Measurements from ENCODE around the gene MED4. TPM values are rescaled to one million over a fixed set of nuclear protein-coding genes. Genes with fewer than 3 reads are reported as not detected.

Gene MED4
- total and polyA plus RNA-seq, 2 donors (not counting 1 experiment from before 2014, with no cell fraction given): 15.4 to 50.1 TPM

GRCh38 chr13:48110132-48110868, 15.4 kb upstream of the MED4 start:
- H3K4me3 Mint-ChIP-seq: no peak overlapping the region
- H3K27ac Mint-ChIP-seq: no peak overlapping the region
- Histone ChIP-seq H3K36me3 (replicated peaks in 1 of 2; ENCODE audit: control extremely low read depth in 1 of 2, control insufficient read depth in 1 of 2, extremely low read depth in 1 of 2, insufficient read depth in 2 of 2, low read length in 1 of 2) (no peaks in the 10 kb centered on the region), H3K4me1 (ENCODE audit: control insufficient read depth in 2 of 2, insufficient read depth in 2 of 2, low read length in 2 of 2) (no peaks in the 10 kb centered on the region), H2AFZ (ENCODE audit: insufficient read depth, low read depth, low read length, poor library complexity, severe bottlenecking) (no peak overlapping the region), H4K20me1 (ENCODE audit: control insufficient read depth, insufficient read depth, low read length, poor library complexity, severe bottlenecking) (no peaks in the 10 kb centered on the region), H3K27me3 (replicated peaks in 1 of 4; ENCODE audit: control extremely low read depth in 1 of 4, control insufficient read depth in 3 of 4, insufficient read depth in 4 of 4, low read length in 3 of 4) (peaks cover 0 to 7% (median 0%) of the 10 kb centered on the region in 4 experiments), H3K4me2 (replicated peaks; ENCODE audit: low read depth, low read length, poor library complexity, severe bottlenecking) (no peak overlapping the region), H3K27ac (ENCODE audit: low read length in 2 of 2) (no peak overlapping the region), H3K9ac (ENCODE audit: low read length) (no peak overlapping the region), H3K4me3 (ENCODE audit: control extremely low read depth in 1 of 5, extremely low read depth in 1 of 5, insufficient read depth in 1 of 5, low read depth in 2 of 5, low read length in 4 of 5) (no peak overlapping the region), H3K9me3 (ENCODE audit: control extremely low read depth in 1 of 3, control insufficient read depth in 2 of 3, insufficient read depth in 1 of 3, low read length in 2 of 3) (no peaks in the 10 kb centered on the region), H3K79me2 (ENCODE audit: control insufficient read depth, insufficient read depth, low read length) (no peaks in the 10 kb centered on the region)
- DNase-seq: no peak
- H3K4me1 Mint-ChIP-seq: no peaks in the 10 kb centered on the region
- 69% methylated on average over 3 of the region's 3 CpGs for WGBS (ENCODE audit: insufficient coverage)
- intact Hi-C loops (cut with micrococcal nuclease): no loop called here
- POLR2A ChIA-PET: no interaction called here
- peaks cover 39% of the 10 kb centered on the region for H3K27me3 Mint-ChIP-seq
- no peaks in the 10 kb centered on the region for H3K9me3 Mint-ChIP-seq (ENCODE audit: insufficient read depth)
- no peak for ATAC-seq (ENCODE audit: low read depth)
- no peak for TF ChIP-seq EZH2 (IDR thresholded peaks at IDR 0.05; ENCODE audit: borderline replicate concordance, insufficient read depth, low read depth, low read length, poor library complexity, severe bottlenecking)
- CTCF ChIA-PET: no interaction called here

DNA sequence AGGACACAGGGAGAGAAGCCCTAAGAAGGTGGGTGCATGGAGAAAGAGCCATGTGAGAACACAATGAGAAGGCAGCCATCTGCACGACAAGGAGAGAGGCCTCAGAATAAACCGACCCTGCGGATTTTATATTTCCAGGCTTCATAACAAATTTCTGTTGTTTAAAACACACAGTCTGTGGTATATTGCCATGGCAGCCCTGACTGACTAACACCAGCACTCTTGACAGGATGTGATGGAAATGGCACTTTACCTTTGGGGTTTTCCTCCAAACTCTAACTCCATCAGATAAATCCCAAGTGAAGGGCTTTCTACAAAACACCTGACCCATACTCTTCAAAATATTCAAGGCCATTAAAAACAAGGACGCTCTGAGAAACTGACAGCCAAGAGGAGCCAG, 13.2 kb upstream of the MED4 start:
- H3K4me3 Mint-ChIP-seq: no peak overlapping the region
- DNase-seq (no peak), ATAC-seq (ENCODE audit: low read depth) (no peak)
- H3K4me3 ChIP-seq (ENCODE audit: control extremely low read depth in 1 of 5, extremely low read depth in 1 of 5, insufficient read depth in 1 of 5, low read depth in 2 of 5, low read length in 4 of 5): no peak overlapping the region
- no peak overlapping the region for H3K4me2 ChIP-seq (replicated peaks; ENCODE audit: low read depth, low read length, poor library complexity, severe bottlenecking)
- WGBS (ENCODE audit: insufficient coverage): 50% methylated on average over 2 of the region's 4 CpGs
- TF ChIP-seq EZH2 (IDR thresholded peaks at IDR 0.05; ENCODE audit: borderline replicate concordance, insufficient read depth, low read depth, low read length, poor library complexity, severe bottlenecking): no peak
- no peak for TF ChIP-seq CTCF (IDR thresholded peaks at IDR 0.05)
- no peak overlapping the region for H3K9ac ChIP-seq (ENCODE audit: low read length)
- H3K79me2 ChIP-seq (ENCODE audit: control insufficient read depth, insufficient read depth, low read length): no peaks in the 10 kb centered on the region
- H3K27ac Mint-ChIP-seq: no peak overlapping the region
- no peaks in the 10 kb centered on the region for H3K36me3 ChIP-seq (replicated peaks in 1 of 2; ENCODE audit: control extremely low read depth in 1 of 2, control insufficient read depth in 1 of 2, extremely low read depth in 1 of 2, insufficient read depth in 2 of 2, low read length in 1 of 2)
- intact Hi-C loops (cut with micrococcal nuclease): no loop called here
- no peaks in the 10 kb centered on the region for H4K20me1 ChIP-seq (ENCODE audit: control insufficient read depth, insufficient read depth, low read length, poor library complexity, severe bottlenecking)
- POLR2A ChIA-PET: no interaction called here
- H2AFZ ChIP-seq (ENCODE audit: insufficient read depth, low read depth, low read length, poor library complexity, severe bottlenecking): no peak overlapping the region
- CTCF ChIA-PET: no interaction called here
- H3K4me1 Mint-ChIP-seq: no peaks in the 10 kb centered on the region
- H3K9me3 ChIP-seq (ENCODE audit: control extremely low read depth in 1 of 3, control insufficient read depth in 2 of 3, insufficient read depth in 1 of 3, low read length in 2 of 3): no peaks in the 10 kb centered on the region
- no peaks in the 10 kb centered on the region for H3K9me3 Mint-ChIP-seq (ENCODE audit: insufficient read depth)
- H3K27me3 ChIP-seq (replicated peaks in 1 of 4; ENCODE audit: control extremely low read depth in 1 of 4, control insufficient read depth in 3 of 4, insufficient read depth in 4 of 4, low read length in 3 of 4): peaks cover 0 to 4% (median 2%) of the 10 kb centered on the region in 4 experiments
- H3K27me3 Mint-ChIP-seq: peaks cover 35% of the 10 kb centered on the region
- no peaks in the 10 kb centered on the region for H3K4me1 ChIP-seq (ENCODE audit: control insufficient read depth in 2 of 2, insufficient read depth in 2 of 2, low read length in 2 of 2)
- no peak overlapping the region for H3K27ac ChIP-seq (ENCODE audit: low read length in 2 of 2)
